HG03095 (cell line): ENCODE results near the gene RSAD2.
"Not testable (repeated sequence)": the region's sequence is repeated elsewhere in the genome, so short reads cannot be mapped to it uniquely, and the experiment has no call there.

Source experiments
- ATAC-seq: cut with Tn5 transposase; IDR thresholded peaks from one replicate; pipeline ENCODE4 v1.9.1; 2021; ENCODE audit warnings: moderate library complexity; ENCODE audit not compliant: unreplicated experiment

RSAD2 gene

DNA sequence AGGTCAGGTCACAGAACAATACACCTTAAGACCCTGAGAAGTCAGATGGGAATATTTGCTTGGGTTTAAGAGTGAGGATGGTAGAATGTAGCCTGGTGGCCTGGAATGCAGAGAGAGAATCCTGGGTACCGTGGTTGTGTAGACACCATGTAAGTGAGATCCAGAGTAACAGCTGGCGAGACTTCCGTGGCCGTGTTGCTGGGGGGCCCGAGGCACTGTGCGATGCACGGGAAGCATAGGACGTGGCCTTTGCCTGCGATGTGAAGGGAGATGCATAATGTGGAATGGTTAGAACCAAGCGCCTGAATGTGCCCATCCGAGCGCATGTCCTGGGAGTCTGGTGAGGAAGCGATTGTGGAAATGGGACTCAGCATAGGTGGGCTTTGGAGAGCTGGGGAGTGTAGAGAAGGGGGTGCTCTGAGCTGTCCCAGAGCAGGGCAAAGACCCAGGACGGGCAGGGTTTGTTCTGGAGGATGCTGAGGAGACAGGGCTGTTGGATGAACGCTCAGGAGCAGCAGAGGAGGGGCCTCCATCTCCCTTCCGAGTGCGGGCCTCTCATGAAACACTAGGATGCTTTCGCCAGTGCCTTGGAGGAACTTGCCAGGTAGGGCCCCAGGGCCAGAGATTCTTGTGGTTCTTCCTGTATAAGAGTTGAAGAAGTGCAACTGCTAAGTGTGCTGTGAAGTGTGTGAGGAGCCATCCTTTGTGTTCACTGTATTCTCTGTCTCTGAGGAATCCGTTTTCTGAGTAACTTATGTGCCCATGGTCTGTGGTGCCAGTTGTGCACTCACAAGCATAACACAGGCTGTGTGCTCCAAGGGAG is 46.7 kb downstream of the RSAD2 start:
- no peak for ATAC-seq

DNA sequence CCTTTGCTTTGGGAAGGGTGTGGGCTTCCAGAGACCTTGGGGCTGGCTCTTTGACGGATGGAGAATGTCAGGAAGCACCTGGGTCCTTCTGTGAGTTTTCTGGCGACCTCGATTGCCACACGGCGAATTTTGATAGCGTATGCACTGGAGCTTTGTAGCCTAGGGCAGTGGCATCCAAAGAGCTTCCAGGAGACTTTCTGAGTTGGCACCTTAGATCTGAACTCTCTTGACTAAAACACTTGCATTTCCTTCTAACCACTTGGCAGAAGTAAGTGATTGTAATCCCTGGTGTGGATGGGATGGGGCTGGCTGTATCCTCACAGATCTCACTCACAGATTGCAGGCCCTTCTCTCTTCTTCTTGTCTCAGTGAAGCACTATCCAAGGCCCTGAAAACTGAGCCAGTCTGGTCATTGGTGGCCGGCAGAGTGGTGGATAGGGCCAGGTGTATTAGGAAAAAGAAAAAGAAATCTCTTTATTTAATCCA is 47.4 kb downstream of the RSAD2 start:
- ATAC-seq, result no peak

DNA sequence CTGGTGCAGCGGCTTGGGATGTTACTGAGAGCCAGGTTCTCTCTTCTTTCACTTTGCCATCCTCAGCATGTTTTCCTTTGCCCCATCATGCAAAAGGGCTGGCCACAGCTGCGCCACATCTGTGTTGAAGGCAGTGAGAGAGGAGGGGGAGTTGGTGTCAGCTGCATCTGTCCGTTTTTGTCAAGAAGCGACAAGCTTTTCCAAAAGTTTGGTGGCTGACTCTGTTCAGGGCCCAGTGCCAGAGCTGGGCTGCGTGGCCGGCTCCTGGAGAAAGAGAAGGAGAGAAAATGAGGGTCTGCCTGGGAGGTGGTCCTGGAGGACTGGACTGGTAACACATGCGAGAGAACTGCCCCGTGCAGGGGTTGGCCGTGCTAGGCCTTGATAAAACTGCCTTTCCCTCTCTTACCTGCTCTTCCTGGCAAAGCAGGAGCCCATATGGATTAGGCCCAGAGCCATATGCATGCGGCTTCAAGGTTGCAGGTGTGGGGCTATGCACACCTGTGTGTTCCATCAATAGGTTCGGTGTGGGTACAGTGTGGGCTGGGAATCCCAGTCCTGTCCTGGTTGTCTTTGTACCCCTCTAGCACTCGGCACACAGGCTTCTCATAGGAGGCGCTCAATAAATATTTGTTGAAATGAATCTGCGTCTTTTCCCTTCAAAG is 48.6 kb downstream of the RSAD2 start:
- ATAC-seq, result no peak

DNA sequence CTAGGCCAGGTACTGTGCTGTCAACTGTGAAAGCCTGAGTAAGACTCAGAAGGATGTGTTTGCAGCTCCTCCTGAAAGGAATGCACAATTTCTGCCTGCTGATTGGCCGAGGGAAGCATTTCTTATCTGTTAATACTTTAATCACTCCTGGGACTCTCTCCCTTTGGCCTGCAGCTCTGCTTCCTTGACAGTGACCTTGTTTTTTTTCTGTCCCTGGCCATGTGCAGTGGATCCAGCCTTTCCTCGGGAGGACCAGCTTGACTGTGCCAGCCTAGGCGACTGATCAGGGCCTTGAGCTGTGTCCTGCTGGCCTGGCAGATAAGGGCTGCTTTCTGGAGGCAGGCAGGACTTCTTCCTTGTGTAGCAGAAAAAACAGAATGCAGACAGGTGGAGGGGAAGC is 49.6 kb downstream of the RSAD2 start:
- ATAC-seq, result no peak

DNA sequence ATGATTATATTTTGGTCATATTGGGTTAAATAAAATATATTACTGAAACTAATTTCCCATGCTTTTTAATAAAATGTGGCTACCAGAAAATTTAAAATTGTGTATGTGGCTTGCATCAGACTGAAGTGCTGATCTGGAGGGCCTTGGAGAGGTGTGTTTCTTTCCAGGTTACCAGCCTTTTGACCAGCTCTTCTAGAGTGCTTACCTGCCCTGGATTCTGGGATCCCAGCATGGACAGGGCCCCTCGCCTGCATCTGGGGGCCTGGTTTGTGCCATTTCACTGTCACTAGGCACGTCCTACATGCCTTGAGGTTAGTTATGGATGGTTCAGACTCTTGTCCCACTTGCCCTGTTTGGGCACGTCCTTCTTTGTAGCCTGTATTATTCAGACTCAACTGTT is 50.2 kb downstream of the RSAD2 start:
- ATAC-seq, result no peak

DNA sequence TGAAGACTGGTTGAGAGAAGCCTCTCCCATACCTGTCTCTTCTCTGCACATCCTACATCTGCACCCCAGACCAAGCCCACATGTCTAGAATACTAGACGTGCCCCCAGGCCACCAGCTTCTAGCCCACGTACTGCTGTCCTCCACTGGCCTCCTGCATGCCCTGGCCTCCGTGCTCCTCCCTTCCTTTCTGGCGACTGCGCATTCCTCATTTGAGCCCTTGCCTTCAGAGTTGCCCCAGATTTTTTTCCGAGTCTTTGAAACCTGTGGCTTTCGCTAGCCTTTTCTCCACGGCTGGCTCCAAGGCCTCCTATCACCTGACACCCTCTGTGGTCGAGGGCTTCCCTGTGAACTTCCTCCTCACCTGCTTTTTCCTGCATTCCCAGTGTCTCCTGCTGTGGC is 50.9 kb downstream of the RSAD2 start:
- no peak for ATAC-seq

DNA sequence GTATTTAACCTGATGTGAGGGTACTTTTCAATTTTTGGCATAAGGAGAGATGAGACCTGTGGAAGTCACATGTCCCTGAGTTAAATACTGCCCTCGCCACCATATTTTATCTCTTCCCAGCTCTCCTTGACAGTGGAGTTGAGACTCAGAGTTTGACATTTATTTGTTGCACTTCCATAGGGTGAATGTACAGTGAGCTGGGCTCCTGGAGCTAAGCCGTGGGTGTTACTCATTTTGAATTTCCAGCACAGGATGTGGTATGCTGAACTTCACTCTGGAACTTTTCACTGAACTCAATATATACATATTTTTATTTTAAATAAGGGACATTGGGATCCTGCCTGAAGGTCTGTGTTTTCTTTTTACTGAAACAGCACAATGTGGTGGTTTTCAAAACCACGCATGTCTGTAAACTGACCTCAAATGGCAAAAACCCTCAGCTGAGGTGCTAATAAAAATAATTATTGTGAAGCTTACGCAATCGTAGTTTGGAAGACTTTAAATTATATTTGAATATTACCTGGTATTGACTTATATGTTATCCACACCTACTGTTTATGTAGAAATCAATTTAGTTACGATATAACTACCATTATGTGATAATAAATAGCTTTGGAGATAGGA is 51.7 kb downstream of the RSAD2 start:
- ATAC-seq, result no peak

DNA sequence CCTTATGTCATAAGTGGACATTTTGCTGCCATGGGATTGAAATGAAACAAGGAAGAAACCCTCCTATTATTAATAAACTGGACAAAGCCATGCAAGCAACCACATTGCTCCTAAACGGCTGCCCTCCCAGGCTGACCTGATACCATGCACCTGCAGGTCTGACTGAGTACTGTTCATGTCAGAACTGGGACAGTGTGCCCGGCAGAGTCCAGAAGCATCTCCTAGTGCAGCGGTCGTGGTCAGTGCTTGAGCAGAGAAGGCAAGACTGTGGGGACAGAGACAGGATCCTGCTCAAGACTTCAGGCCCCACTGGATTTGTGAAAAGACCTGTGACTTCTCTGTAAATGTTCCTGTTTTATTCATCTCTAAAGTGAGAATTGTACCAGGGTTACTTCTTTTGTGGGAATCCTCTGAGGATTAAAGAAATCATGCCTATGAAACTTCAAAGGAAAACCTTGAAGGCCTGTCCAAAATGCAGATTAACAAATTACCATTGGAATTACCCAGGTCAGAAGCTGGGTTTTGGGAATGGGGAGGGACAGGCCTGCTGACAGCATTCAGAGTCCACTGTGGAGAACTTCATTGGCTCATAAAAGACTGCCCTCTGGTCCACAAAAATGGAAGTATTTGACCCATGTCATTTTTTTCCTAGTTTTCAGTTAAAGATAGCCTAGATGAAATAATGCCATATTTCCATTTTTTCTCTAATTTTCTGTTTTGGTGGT is 53.5 kb downstream of the RSAD2 start:
- no peak for ATAC-seq

DNA sequence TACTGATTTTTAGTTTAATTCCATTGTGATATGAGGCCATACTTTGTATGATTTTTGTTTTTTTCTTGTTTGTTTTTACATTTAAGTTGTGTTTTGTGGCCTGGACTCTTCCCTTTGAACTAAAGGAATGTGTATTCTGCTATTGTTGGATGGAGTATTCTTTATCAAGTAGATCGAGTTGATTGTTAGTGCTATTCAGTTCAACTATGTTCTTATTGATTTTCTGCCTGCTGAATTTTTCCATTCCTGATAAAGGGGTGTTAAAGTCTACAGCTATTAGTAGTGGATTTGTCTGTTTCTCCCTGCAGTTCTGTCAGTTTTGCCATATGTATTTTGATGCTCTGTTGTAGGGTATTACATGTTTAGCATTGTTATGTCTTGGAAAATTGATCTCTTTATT is 54.2 kb downstream of the RSAD2 start:
- ATAC-seq, result no peak

DNA sequence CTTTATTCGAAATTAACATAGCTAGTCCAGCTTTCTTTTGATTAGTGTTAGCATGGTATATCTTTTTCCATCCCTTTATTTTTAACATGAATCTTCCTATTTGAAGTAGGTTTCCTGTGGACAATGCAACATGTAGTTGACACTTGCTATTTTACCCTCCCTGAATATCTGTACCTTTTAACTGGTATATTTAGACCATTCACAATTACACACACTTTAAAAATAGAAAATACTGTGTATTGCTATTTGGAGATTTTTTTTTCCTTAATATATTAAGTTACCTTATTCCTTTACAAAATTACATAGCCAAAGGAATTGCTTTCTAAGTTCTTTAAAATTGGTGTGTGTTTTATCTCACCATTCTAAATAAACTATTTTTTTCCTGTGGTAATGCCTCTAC is 54.6 kb downstream of the RSAD2 start:
- ATAC-seq, result no peak

DNA sequence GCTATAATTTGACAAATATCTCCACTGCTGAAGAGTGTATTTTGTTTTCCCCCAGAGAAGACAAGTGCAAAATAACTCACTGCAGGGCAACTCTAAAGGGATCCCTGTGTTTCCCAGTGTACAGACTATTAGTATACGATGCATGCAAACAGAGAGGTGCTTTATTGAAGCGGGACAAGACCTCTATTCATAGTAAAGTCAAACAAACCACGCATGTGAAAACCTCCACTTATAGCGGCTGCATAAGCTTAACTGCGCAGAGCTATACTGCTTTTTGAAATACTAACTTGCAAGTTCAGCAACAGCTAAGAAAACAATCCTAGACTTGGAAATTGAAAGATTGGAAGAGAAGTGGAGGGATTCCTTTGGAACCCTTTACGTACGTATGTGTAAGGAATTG is 55.3 kb downstream of the RSAD2 start:
- ATAC-seq, result no peak

DNA sequence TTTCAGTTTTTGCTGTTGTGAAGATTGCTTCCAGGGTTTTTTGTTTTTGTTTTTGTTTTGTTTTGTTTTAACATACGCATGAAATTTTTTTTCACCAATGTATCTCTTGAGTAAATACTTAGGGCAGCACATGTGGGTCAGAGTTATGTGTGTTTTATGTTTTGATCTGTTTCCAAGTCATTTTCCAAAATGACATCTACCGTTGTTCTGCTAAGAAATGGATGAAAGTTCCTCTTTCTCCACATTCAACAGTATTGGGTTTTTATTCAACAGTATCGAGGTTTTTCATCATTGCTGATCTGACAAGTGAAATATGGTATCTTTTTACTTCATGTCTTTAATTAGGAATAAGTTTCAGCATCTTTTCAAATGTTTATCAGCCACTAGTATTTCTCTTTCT is 56.3 kb downstream of the RSAD2 start:
- ATAC-seq, result no peak

DNA sequence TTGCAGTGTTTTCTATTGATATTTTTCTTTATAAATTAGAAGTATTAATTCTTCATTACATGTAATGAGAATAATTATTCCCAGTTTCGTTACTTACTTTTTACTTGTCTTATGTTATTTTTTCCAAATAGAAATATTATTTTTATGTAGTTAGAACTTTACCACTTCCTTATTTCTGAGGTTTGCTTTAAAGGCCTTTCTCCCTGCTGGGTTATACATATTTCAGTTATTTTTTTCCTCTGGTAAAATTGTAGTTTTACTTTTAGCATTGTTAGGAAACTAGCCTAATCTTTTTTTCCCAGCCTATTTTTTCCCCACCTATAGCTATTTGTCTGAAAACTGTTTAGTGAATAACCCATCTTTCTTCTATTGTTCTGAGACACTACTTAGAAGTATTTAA is 56.8 kb downstream of the RSAD2 start:
- no peak for ATAC-seq

DNA sequence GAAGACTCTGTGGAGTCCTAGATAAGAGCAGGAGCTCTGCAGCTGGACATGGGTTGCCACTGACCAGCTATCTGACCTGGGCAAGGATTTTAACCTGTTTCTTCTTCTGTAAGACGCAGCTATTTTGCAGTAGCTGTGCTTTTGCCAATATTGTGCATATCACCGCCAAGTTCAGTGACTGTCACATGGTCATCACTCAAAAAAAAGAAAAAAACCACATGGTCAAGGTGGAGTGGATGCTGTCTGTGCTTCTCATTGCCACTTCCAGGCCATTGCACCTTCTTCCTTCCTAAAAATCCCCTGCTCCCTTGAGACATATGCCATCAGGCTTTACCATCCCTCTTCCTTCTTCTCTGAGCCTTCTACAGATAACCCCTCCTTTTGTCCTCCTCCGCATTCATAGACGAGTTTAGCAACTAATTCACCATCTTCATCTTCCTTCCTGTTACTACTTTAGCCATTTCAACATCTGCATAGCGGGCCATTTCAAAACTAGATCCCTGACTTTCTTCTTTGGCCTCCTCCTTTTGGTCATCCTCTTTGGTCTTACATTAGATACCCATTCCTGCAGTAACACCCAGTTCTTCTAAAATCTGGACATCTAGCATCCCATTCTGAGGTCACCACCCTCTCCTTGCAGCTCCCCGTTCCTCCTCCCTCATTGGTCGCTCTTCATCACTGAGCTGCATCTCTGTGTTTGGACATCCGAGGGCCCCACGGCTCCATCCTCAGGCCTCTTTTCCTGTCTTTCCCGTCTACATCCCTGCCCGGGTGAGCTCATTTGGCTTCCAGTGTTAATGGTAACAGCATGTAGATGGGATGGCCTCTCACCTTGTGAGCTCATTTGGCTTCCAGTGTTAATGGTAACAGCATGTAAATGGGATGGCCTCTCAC is 57.4 kb downstream of the RSAD2 start:
- ATAC-seq, result no peak

DNA sequence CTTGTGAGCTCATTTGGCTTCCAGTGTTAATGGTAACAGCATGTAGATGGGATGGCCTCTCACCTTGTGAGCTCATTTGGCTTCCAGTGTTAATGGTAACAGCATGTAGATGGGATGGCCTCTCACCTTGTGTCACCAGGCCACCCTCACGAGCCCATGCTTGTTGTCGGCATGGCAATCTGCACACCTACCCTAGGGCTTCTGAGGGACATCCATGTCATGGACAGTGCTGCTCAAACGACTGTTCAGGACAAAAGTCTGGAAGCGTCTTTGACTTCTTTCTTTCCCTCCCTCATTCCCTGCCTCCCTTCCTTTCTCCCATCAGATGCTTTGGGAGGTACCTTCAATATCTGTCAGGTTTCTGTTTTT is 58.1 kb downstream of the RSAD2 start:
- not testable (repeated sequence) for ATAC-seq

DNA sequence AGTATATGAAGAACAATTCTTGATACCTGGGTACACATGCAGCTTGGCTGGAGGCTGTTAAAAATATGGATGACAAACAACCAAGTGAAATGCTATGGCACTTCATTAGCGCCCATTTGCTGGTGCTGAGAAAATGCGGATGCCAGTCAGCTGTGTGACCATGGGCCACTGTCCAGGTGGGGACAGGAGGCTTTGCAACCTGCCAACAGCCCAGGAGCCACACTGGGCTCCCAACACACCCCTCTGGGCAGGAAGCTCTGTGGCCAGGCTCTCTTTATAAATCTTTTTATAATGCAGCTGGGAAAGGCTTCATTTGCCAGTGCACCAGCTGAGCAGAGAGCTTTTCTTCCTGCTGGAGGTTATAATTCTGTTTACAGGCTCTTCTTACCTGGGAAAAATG is 59.6 kb downstream of the RSAD2 start:
- ATAC-seq, result no peak

DNA sequence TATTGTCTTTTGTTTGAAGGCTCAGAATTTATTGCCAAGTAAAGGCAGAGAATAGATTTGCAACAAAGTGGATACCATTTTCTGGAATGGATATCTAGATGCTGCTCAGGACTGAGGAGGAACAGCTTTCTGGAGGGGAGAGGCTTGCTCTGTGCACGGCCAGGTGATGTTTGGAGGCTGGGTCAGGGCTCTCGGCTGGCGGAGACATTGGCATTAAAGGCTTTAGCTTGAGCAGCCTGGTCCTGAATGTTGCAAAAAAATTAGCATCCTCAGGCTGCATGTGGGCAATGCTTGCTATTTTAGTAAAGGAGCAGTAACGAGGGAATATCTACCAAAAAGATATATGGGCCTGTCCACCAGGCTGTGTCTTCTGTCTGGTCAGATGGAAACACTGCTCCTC is 60.0 kb downstream of the RSAD2 start:
- ATAC-seq, result no peak

DNA sequence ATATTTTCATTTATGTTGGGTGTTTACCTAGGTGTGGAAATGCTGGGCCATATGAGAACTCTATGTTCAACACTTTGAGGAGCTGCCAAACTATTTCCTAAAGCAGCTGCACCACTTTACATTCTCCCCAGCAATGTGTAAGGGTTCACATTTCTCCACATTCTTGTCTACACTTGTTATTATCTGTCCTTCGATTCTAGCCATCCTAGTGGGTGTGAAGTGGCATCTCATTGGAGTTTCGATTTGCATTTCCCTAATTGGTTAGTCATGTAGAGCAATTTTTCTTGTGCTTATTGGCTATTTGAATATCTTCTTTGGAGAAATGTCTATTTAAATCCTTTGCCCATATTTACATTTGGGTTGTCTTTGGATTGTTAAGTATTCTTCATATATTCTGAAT is 61.5 kb downstream of the RSAD2 start:
- ATAC-seq, result no peak

DNA sequence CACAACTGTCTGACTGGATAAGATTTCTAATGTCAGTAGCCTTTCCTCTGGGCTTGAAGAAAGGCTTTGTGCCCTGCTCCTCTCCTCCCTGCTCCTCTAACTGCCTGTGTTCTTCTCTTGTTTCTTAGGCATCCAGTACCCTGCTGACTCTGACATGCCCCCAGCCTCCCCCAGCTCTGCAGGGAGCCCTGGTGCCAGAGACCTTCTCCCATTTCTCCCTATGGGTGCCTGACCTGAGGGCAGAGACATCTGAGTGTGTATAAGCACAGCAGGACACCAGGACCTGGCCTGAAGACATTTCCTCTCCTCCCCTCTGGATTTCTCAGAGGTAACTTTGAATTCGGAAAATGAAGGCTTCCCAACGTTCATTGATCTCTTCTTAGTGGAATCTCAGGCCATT is 63.2 kb downstream of the RSAD2 start:
- no peak for ATAC-seq

DNA sequence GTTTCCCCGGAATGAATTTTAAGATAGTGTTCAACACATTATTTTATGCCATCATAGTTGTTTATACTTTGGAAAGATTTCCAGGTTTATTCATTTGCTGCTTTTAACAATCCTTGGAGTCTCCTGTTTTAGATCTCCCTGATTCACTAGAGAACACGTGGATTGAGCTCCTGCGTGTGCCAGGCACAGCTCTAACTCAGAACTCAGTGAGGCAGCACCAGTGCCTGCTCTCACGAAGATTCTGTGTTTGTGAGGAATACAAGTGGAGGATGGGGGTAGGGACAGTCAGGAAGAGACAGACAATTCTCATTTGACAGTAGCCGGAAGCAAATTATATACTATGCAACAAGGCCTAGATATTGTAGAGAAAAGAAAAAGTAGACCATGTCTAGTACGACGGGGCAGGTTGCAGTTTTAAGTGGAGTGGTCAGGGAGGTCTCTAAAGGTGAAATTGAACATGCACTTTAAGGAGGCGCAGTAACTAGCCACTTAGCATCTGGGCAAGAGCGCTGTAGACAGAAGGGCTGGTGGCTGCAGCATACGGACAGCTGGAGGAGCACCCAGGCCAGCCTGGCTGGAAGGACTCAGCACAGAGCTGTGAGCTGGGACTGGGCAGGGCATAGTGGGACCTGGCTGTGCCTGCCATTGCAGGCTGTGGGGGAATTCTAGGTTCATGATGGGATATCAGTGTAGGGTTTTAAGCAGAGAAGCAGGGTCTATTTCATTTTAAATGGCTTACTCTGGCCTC is 63.9 kb downstream of the RSAD2 start:
- no peak for ATAC-seq
